CD4-positive, alpha-beta T cell treated with Interleukin-4 for 4 hours (primary cell): Measurements from ENCODE around the gene ZNF668.
"Not testable (repeated sequence)": the region's sequence is repeated elsewhere in the genome, so short reads cannot be mapped to it uniquely, and the experiment has no call there.

Experiments
- DNase-seq: peaks from one replicate; pipeline ENCODE4 v3.0.0-alpha.2; 2020

ZNF668 gene

GRCh38 chr16:31100876-31101641, 27.0 kb upstream of the ZNF668 start:
- not testable (repeated sequence) for DNase-seq

GRCh38 chr16:31099860-31100638, 26.0 kb upstream of the ZNF668 start:
- no peak for DNase-seq

GRCh38 chr16:31094424-31095120, 20.5 kb upstream of the ZNF668 start, which contains the start of gene VKORC1:
TSS of gene VKORC1 (minus strand) at chr16:31094797. CDS start at chr16:31094729, 68 bp downstream.
- DNase-seq = peak; percentile 94

GRCh38 chr16:31094088-31094423, 20.0 kb upstream of the ZNF668 start:
- no peak for DNase-seq

DNA sequence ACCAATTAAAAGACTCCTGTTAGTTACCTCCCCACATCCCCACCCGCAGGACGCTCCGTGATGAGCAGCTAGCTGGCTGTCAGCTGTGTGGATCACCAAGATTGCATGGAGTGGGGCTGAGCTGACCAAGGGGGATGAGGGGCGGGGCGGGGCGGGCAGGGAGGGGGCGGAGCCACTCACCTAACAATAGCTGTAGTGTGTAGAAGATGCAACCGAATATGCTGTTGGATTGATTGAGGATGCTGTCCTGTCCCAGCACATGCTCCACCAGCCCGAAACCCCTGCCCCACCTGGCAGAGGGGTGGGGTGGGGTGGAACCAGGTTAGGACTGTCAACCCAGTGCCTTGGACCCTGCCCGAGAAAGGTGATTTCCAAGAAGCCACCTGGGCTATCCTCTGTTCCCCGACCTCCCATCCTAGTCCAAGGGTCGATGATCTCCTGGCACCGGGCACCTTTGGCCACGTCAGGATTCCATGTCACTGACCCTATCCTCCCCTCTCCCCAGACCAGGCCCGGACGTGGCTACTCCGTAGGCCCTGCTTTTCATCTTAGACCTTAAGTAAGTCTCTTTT, 19.2 kb upstream of the ZNF668 start:
- no peak for DNase-seq

GRCh38 chr16:31092330-31092729, 18.3 kb upstream of the ZNF668 start:
- no peak for DNase-seq

GRCh38 chr16:31090540-31090939, 16.5 kb upstream of the ZNF668 start:
- DNase-seq = no peak

- DNase-seq = no peak
Measured at GRCh38 chr16:31089199-31089598, 15.2 kb upstream of the ZNF668 start.

DNA sequence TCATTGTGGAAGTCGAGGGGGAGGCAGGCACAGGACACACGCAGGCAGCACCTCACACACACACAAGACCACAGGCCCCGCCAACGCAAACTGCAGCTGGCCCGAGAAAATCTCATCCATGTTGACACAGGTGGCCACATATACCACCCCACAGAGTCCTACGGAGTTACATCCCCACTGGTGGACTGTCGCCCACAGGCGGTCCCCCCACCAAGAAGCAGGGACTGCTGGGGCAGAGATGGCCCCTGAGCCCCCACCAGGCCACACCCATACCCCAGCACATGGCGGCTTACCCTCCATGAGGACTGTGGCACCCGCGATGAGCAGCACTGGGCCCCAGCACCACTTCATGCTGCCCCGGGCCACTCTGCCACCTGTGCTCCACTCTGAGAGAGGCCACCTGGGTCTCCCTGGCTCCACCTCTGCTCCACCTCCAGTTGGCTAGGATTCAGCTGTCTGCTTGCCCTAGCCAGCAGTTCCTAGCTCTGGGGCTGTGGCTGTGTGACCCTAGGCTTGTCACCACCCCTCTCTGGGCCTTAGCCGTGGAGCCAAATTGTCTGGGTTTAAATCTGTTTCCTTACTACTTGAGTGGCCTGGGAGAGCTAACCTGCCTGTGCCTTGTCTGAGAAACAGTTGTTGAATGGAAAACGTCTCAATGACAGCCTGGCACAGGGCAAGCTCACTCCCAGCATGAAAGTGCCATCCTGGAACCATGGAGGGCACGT, 14.6 kb upstream of the ZNF668 start, which contains the start of gene PRSS53:
PRSS53 (minus strand) TSS at position 485 of the 725 bp plus-strand sequence; CDS start at position 351, 134 bp downstream.
- no peak for DNase-seq

DNA sequence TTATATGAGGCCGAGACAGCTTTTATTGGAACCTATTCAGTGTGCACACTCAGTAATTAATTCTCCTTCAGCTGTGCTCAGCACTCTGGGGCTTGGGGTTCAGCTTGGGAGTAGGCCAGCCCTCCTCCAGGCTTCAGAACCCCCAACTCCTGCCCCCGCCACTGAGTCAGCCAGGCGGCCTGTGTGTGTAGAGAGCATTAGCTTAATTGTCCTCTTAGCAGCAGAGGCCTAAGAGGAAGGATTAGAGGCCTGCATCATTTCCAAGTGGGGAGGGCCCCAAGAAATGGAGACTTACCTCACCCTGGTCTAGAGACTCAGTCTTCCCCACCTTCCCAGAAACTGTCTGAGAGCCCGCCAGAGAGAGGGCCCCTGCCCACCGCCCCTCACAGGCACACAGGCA, 13.9 kb upstream of the ZNF668 start:
- no peak for DNase-seq

DNA sequence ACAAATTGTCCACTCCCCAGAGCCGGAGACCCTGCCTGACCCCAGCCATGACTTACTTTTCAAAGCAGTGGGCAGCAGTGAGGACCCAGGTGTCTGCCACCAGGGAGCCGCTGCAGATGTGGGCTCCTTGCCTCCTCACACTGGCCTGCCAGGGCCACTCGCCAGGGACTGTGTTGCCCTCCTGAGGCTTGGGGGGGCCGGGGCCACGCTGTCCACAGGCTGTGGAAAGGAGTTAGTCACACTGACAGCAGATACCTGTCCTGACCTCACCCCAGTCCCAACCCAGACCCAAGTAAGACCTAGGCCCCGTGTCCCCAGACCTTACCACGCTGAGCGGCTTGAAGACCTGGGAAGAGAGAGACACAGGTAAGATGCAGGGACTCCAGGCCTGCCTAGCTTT, 13.4 kb upstream of the ZNF668 start:
- DNase-seq = no peak

- DNase-seq = no peak
Measured at GRCh38 chr16:31086629-31086906, 12.5 kb upstream of the ZNF668 start.

- no peak for DNase-seq
Measured at GRCh38 chr16:31085873-31086628, 12.0 kb upstream of the ZNF668 start.

DNA sequence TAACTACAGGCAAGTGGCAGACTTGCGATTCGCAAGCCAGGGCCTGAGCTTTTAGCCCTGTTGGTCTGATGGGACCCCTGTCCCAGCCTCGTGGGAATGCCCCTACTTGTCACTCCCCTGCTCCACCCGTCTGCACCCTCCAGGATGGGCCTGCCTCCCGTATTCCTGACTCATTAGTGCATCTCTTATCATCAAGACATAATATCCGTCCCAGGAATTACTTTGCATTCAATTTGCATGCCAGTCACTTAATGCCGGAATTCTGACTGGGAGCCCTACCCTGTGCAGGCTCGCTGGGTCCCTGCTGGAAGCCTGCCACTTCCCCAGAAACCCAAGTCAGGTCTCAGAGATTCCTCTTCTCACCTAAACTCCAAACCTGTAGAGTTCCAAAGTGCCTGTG, 11.4 kb upstream of the ZNF668 start:
- DNase-seq = no peak

DNA sequence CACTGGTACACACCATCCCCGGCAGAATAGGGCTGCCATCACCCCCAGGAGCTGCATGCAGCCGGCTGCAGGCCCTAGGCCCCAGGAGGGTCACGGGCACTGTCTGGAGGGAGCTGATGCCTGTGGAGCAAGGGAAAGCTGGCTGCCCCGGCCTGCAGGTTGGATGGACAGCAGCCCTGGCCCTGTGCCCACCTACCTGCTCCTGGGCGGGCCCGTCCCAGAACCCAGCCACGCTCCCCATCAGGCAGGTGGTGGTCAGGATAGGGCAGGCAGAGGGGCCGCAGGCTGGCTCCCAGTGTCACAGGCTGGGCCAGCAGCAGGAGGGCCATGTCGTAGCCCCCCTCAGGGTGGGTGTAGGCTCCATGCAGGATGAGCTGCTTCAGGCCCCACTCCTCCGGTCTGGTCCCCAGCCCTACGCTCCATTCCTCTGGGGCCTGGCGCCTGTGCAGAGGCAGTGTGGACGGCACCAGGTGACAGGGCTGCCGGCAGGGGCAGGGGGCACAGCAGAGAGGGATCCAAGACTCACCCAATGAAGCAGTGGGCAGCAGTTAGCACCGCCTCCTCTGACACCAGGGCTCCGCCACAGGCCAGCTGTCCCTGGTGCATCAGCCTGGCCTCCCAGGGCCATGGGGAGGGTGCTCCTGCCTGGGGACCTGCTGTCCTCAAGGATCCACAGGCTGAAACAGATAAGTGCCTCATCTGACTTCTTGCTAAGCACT, 10.7 kb upstream of the ZNF668 start:
- no peak for DNase-seq

- no peak for DNase-seq
Measured at GRCh38 chr16:31083981-31084380, 9.9 kb upstream of the ZNF668 start.

DNA sequence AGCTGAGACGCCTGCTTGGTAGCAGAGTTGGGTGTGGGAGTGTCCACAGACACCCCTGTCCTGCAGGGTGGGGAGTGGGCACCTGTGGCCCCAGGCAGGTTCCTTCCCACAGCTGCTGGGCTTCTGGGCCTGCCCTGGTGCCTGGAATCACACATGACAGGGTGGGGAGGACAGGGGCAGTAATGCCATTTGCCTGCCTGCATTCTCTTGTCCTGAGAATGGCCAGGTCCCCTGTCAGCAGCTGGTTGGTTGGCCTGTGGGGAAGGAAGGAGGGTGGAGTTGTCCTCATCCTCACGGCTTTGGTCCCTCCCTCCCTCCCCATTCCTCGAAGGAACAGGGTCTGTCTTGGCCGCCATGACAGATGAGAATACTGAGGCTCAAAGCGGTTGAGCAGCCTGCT, 9.5 kb upstream of the ZNF668 start:
- no peak for DNase-seq

- no peak for DNase-seq
Measured at GRCh38 chr16:31083081-31083480, 9.0 kb upstream of the ZNF668 start.

- no peak for DNase-seq
Measured at GRCh38 chr16:31082368-31083045, 8.5 kb upstream of the ZNF668 start.
